Measurements from ENCODE around the gene NUDCD3.

Gene NUDCD3

GRCh38 chr7:44387389-44387788, 103.1 kb downstream of the NUDCD3 start:
- Histone ChIP-seq H3K4me3 (ENCODE audit: low read depth, low read length) (no peak overlapping the region), H3K9ac (no peak overlapping the region), H3K36me3 (ENCODE audit: control insufficient read depth, insufficient read depth, low read length) (no peaks in the 10 kb centered on the region), H2AFZ (no peak overlapping the region), H3K4me1 (peaks cover 74% of the 10 kb centered on the region), H3K9me3 (ENCODE audit: control insufficient read depth, low read length) (no peaks in the 10 kb centered on the region), H3K79me2 (peaks cover 3% of the 10 kb centered on the region), H3K27me3 (ENCODE audit: control insufficient read depth, insufficient read depth, low read length) (no peaks in the 10 kb centered on the region), H3K27ac (peak overlapping the region; percentile 96), H3K4me2 (ENCODE audit: low read length) (no peak overlapping the region)
- TF ChIP-seq CTCF (IDR thresholded peaks at IDR 0.05) = no peak

GRCh38 chr7:44386139-44386913, 104.1 kb downstream of the NUDCD3 start:
- Histone ChIP-seq H3K9ac (no peak overlapping the region), H3K36me3 (ENCODE audit: control insufficient read depth, insufficient read depth, low read length) (no peaks in the 10 kb centered on the region)
- no peak for TF ChIP-seq CTCF (IDR thresholded peaks at IDR 0.05)

GRCh38 chr7:44385434-44386138, 104.9 kb downstream of the NUDCD3 start:
- peak overlapping the region; percentile 38 for H2AFZ ChIP-seq
- H3K79me2 ChIP-seq = peaks cover 2% of the 10 kb centered on the region
- H3K9ac ChIP-seq = no peak overlapping the region
- H3K4me3 ChIP-seq (ENCODE audit: low read depth, low read length) = no peak overlapping the region
- H3K9me3 ChIP-seq (ENCODE audit: control insufficient read depth, low read length) = no peaks in the 10 kb centered on the region
- H3K36me3 ChIP-seq (ENCODE audit: control insufficient read depth, insufficient read depth, low read length) = no peaks in the 10 kb centered on the region
- H3K4me2 ChIP-seq (ENCODE audit: low read length) = peak overlapping the region; percentile 39
- TF ChIP-seq CTCF (IDR thresholded peaks at IDR 0.05) = no peak
- no peaks in the 10 kb centered on the region for H3K27me3 ChIP-seq (ENCODE audit: control insufficient read depth, insufficient read depth, low read length)
- H3K4me1 ChIP-seq = peaks cover 88% of the 10 kb centered on the region
- peak overlapping the region; percentile 96 for H3K27ac ChIP-seq

More at GRCh38 chr7:44386139-44386913, 104.1 kb downstream of the NUDCD3 start:
- Histone ChIP-seq H3K4me3 (ENCODE audit: low read depth, low read length) (no peak overlapping the region), H3K27ac (peak overlapping the region; percentile 96), H2AFZ (no peak overlapping the region), H3K27me3 (ENCODE audit: control insufficient read depth, insufficient read depth, low read length) (no peaks in the 10 kb centered on the region), H3K9me3 (ENCODE audit: control insufficient read depth, low read length) (no peaks in the 10 kb centered on the region), H3K4me1 (peaks cover 85% of the 10 kb centered on the region), H3K79me2 (peaks cover 3% of the 10 kb centered on the region), H3K4me2 (ENCODE audit: low read length) (no peak overlapping the region)

GRCh38 chr7:44384586-44385433, 105.6 kb downstream of the NUDCD3 start:
- Histone ChIP-seq H3K79me2 (no peaks in the 10 kb centered on the region), H3K4me3 (ENCODE audit: low read depth, low read length) (no peak overlapping the region), H2AFZ (peak overlapping the region; percentile 38), H3K9me3 (ENCODE audit: control insufficient read depth, low read length) (no peaks in the 10 kb centered on the region), H3K27me3 (ENCODE audit: control insufficient read depth, insufficient read depth, low read length) (no peaks in the 10 kb centered on the region), H3K9ac (no peak overlapping the region), H3K4me2 (ENCODE audit: low read length) (peak overlapping the region; percentile 39), H3K4me1 (peaks cover 88% of the 10 kb centered on the region), H3K36me3 (ENCODE audit: control insufficient read depth, insufficient read depth, low read length) (no peaks in the 10 kb centered on the region), H3K27ac (peak overlapping the region; percentile 96)
- peak; percentile 29 for TF ChIP-seq CTCF (IDR thresholded peaks at IDR 0.05)

Measured in parathyroid adenoma (tissue), 2 donors.